RWPE1 (cell line): Measurements from ENCODE around the gene TREML4.
A peak's percentile ranks its signal among the peaks of the same experiment; 100 is the strongest.

ENCODE experiments used
- CTCF ChIA-PET: fragments of 350-600 bp; sonication (Branson Sonifier 250); formaldehyde crosslinking; extraction: SDS; loops from one replicate; lab custom pipeline; 2021; lab: Yijun Ruan, JAX
- POLR2A ChIA-PET: fragments of 400-600 bp; formaldehyde crosslinking; extraction: SDS; loops from one replicate; lab custom pipeline; 2020; ENCODE audit warnings: antibody characterized with exemption; ENCODE audit not compliant: low non-redundant PET; lab: Yijun Ruan, JAX
- DNase-seq: peaks from one replicate; pipeline ENCODE4 v3.0.0; 2012; ENCODE audit warnings: low spot score
- H3K27ac ChIP-seq: fragments of 450-650 bp; 2 replicates; pipeline ENCODE4 v1.5.1; 2017
- CTCF ChIP-seq: fragments of 450-650 bp; conservative IDR thresholded peaks from 2 replicates; pipeline ENCODE4 v1.5.1; 2017; ENCODE audit warnings: low read depth, mild to moderate bottlenecking

TREML4 gene

GRCh38 chr6:41275489-41275888, 47.3 kb downstream of the TREML4 start:
- no peak for DNase-seq
- no peak for TF ChIP-seq CTCF
- H3K27ac ChIP-seq: no peak overlapping the region
- ChIA-PET POLR2A (no interaction called here), CTCF (no interaction called here)

- H3K27ac ChIP-seq: no peak overlapping the region
- ChIA-PET POLR2A (no interaction called here), CTCF (no interaction called here)
- no peak for DNase-seq
- no peak for TF ChIP-seq CTCF
These were observed 49.5 kb downstream of the TREML4 start for GRCh38 chr6:41277605-41278004.

- H3K27ac ChIP-seq: no peak overlapping the region
- ChIA-PET POLR2A (no interaction called here), CTCF (interaction anchor here (0.6 to 0.8 kb wide), 4 partner anchors 21 to 72 kb away, joined by 3 to 4 read pairs (median 4); no protein-coding TSS in a partner anchor)
- DNase-seq: peak; percentile 55
- no peak for TF ChIP-seq CTCF
These were observed 50.7 kb downstream of the TREML4 start for GRCh38 chr6:41278699-41279405.

GRCh38 chr6:41280381-41281057, 52.4 kb downstream of the TREML4 start:
- no peak for DNase-seq
- TF ChIP-seq CTCF: no peak
- CTCF ChIA-PET: interaction anchor here (0.6 kb wide), 1 partner anchor 30 kb away, joined by 3 read pairs; no protein-coding TSS in a partner anchor
- H3K27ac ChIP-seq: no peak overlapping the region
- POLR2A ChIA-PET: no interaction called here

- no peak overlapping the region for H3K27ac ChIP-seq
- POLR2A ChIA-PET: no interaction called here
- DNase-seq: no peak
- CTCF ChIA-PET: no interaction called here
- no peak for TF ChIP-seq CTCF
These were observed 55.5 kb downstream of the TREML4 start for GRCh38 chr6:41283600-41283999.

GRCh38 chr6:41284726-41285125, 56.6 kb downstream of the TREML4 start:
- POLR2A ChIA-PET: no interaction called here
- CTCF ChIA-PET: no interaction called here
- no peak overlapping the region for H3K27ac ChIP-seq
- DNase-seq: no peak
- no peak for TF ChIP-seq CTCF
